Activated CD4-positive, alpha-beta T cell treated with anti-CD3 and anti-CD28 coated beads for 36 hours (primary cell): Measurements from ENCODE around the gene DDX4. TPM values are rescaled to one million over a fixed set of nuclear protein-coding genes. Genes with fewer than 3 reads are reported as not detected.
"Not testable (repeated sequence)": the region's sequence is repeated elsewhere in the genome, so short reads cannot be mapped to it uniquely, and the experiment has no call there.

Experiments used
- ATAC-seq: fragments of 200-7000 bp; cut with Tn5 transposase; one replicate; pipeline ENCODE4 v1.10.0; 2021; ENCODE audit warnings: mild to moderate bottlenecking, moderate library complexity
- CTCF ChIA-PET: fragments of 350-600 bp; sonication (Branson Sonifier 250); formaldehyde crosslinking; loops from one replicate; lab custom pipeline; 2021; ENCODE audit warnings: antibody characterized with exemption; lab: Charles Lee
- POLR2A ChIA-PET: fragments of 350-600 bp; sonication (Branson Sonifier 250); formaldehyde crosslinking; loops from one replicate; lab custom pipeline; 2021; ENCODE audit warnings: antibody characterized with exemption, inconsistent platforms; lab: Charles Lee
- DNase-seq: peaks from one replicate; pipeline ENCODE4 v3.0.0-alpha.2; 2020
- H3K27ac Mint-ChIP-seq: one replicate; pipeline ENCODE4 v1.8.0; 2021; ENCODE audit warnings: mixed read lengths
- H3K27me3 Mint-ChIP-seq: one replicate; pipeline ENCODE4 v1.8.0; 2021; ENCODE audit warnings: mixed read lengths
- H3K36me3 Mint-ChIP-seq: one replicate; pipeline ENCODE4 v1.8.0; 2021; ENCODE audit warnings: low read depth, mixed read lengths
- H3K4me1 Mint-ChIP-seq: one replicate; pipeline ENCODE4 v1.8.0; 2021; ENCODE audit warnings: mixed read lengths
- H3K4me3 Mint-ChIP-seq: one replicate; pipeline ENCODE4 v1.8.0; 2021; ENCODE audit warnings: mild to moderate bottlenecking, moderate library complexity, mixed read lengths
- H3K9me3 Mint-ChIP-seq: one replicate; pipeline ENCODE4 v1.8.0; 2021; ENCODE audit warnings: low read depth, mixed read lengths
- intact Hi-C, 2 experiments: fragments of 100-400 bp; cut with DNase I in 1 of 2; cut with micrococcal nuclease in 1 of 2; formaldehyde crosslinking; loops; one replicate each; pipeline versions ENCODE4 v1.14.2 to v1.15.1; 2022 to 2024; cut with DNase I, micrococcal nuclease
- total RNA-seq, 2 experiments: library from RNA; stranded (reverse); gene quantifications; one replicate each; pipeline ENCODE4 v1.2.3, GENCODE V29; 2021

Gene DDX4
- total RNA-seq, 2 experiments from 2014 or later = not detected

DNA sequence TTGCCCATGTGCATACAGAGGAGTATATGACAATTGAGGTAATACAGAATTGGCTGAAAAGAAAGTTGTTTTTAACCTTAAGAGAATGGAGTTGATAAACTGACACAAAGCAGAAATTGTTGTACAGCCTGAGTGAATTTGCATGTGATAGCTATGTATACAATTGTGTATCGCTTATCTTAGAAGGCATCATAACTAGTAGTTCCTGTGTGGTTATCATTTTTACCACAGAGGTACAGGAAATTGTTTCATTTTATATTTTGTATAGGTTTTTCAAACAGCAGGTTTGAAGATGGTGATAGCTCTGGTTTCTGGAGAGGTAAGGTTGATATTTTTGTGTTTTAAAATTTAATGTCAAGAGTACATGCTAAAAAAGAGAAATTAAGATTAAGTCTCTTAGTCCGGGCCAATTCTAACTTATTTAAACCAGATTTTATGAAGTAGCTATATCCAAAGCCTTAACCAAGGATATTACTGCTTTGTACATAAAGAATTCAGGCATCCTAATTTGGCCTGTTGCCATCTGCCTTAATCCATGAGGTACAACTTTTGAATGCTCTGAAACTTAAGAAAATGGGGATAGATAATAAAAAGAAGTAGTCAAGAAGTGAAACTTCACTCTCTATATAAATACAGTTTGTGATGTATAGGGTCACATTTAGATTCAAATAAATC, 26.0 kb downstream of the DDX4 start:
- H3K4me1 Mint-ChIP-seq = peaks cover 18% of the 10 kb centered on the region
- ChIA-PET CTCF (interaction anchor here (0.6 to 1.2 kb wide), 2 partner anchors 9 to 172 kb away, joined by 3 read pairs; no protein-coding TSS in a partner anchor), POLR2A (no interaction called here)
- H3K9me3 Mint-ChIP-seq = no peaks in the 10 kb centered on the region
- DNase-seq (no peak), ATAC-seq (peak; percentile 69)
- peaks cover 7% of the 10 kb centered on the region for H3K27me3 Mint-ChIP-seq
- H3K4me3 Mint-ChIP-seq = no peak overlapping the region
- intact Hi-C loops = loop anchor here in 1 of 2 experiments (10.0 kb wide), 1 partner anchor 339 kb away; no protein-coding TSS in a partner anchor
- no peaks in the 10 kb centered on the region for H3K36me3 Mint-ChIP-seq
- peak overlapping the region; percentile 15 for H3K27ac Mint-ChIP-seq

DNA sequence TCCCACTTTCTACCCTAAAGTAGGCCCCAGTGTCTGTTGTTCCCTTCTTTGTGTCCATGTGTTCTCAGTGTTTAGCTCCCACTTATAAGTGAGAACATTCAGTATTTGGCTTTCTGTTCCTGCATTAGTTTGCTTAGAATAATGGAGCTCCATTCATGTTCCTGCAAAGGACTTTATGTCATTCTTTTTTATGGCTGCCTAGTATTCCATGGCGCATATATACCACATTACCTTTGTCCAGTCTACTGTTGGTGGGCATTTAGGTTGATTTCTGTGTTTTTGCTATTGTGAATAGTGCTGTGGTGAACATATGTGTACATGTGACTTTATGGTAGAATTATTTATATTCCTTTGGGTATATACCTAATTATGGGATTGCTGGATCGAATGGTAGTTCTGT, 30.4 kb downstream of the DDX4 start:
- H3K9me3 Mint-ChIP-seq = no peaks in the 10 kb centered on the region
- no peak overlapping the region for H3K27ac Mint-ChIP-seq
- peaks cover 31% of the 10 kb centered on the region for H3K4me1 Mint-ChIP-seq
- intact Hi-C loops = loop anchor here in 1 of 2 experiments (10.0 kb wide), 1 partner anchor 343 kb away; no protein-coding TSS in a partner anchor
- ChIA-PET CTCF (interaction anchor here (0.6 kb wide), 1 partner anchor 61 kb away, joined by 3 read pairs; no protein-coding TSS in a partner anchor), POLR2A (interaction anchor here (0.6 kb wide), 1 partner anchor 471 kb away, joined by 3 read pairs; no protein-coding TSS in a partner anchor)
- H3K27me3 Mint-ChIP-seq = peaks cover 2% of the 10 kb centered on the region
- ATAC-seq (no peak), DNase-seq (no peak)
- no peak overlapping the region for H3K4me3 Mint-ChIP-seq
- H3K36me3 Mint-ChIP-seq = no peaks in the 10 kb centered on the region

DNA sequence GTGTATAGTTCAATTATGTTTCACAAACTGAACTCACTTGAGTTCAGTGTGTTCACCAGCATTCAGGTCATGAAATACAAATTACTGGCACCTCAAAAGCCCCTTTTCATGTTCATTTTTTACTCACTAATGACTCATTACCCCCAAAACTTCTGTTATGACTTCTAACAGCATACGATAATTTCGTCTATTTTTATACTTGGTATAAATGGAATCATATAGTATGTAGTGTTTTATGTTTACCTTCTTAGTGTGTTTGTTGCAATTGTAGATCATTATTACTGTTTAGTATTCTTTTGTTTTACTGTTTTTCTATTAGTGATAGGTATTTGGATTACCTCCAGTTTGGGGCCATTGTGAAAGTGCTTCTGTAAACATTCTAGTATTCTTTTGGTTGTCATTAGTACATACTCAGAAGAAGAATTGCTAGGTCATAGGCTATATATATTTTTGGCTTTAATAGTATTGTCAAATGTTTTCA, 33.4 kb downstream of the DDX4 start:
- Mint-ChIP-seq H3K4me3 (no peak overlapping the region), H3K27ac (no peak overlapping the region)
- intact Hi-C loops = loop anchor here in 1 of 2 experiments (1.0 to 2.0 kb wide), 3 partner anchors 13 to 350 kb away; no protein-coding TSS in a partner anchor

DNA sequence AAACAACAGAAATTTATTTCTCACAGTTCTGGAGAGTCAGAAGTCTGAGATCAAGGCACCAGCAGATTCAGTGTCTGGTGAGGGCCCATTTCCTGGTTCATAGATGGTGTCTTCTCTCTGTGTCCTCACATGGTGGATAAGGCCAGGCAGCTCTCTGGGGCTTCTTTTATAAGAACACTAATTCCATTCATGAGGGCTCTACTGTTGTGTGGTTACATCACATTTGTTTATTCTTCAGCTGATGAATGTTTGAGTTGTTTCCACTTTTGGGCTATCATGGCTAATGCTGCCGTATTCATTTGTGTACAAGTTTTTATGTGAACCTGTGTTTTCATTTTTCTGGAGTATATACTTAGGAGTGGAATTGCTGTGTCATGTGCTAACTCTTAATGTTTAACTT, 35.2 kb downstream of the DDX4 start:
- Mint-ChIP-seq H3K36me3 (no peaks in the 10 kb centered on the region), H3K4me3 (no peak overlapping the region), H3K27me3 (peaks cover 14% of the 10 kb centered on the region), H3K4me1 (peaks cover 13% of the 10 kb centered on the region), H3K27ac (no peak overlapping the region), H3K9me3 (no peaks in the 10 kb centered on the region)
- CTCF ChIA-PET = interaction anchor here (0.9 kb wide), 2 partner anchors 10 to 25 kb away, joined by 3 read pairs; no protein-coding TSS in a partner anchor
- POLR2A ChIA-PET = interaction anchor here (0.7 kb wide), 1 partner anchor 321 kb away, joined by 4 read pairs; no protein-coding TSS in a partner anchor
- ATAC-seq (no peak), DNase-seq (no peak)
- intact Hi-C loops = no loop called here

More for the DNA sequence above, 33.4 kb downstream of the DDX4 start:
- ATAC-seq (peak; percentile 93), DNase-seq (no peak)
- H3K9me3 Mint-ChIP-seq = no peaks in the 10 kb centered on the region
- H3K36me3 Mint-ChIP-seq = no peaks in the 10 kb centered on the region
- H3K4me1 Mint-ChIP-seq = peaks cover 13% of the 10 kb centered on the region
- peaks cover 11% of the 10 kb centered on the region for H3K27me3 Mint-ChIP-seq
- POLR2A ChIA-PET = no interaction called here
- CTCF ChIA-PET = no interaction called here

DNA sequence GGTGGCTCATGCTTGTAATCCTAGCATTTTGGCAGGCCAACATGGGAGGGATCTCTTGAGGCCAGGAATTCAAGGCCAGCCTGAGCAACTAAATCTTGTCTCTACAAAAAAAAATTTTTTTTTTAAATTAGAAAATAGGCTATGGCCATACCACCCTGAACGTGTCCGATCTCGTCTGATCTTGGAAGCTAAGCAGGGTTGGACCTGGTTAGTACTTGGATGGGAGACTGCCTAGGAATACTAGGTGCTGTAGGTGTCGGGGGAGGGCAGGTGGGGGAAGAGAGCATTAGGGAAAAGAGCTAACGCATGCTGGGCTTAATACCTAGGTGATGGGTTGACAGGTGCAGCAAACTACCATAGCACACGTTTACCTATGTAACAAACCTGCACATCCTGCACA, 39.5 kb downstream of the DDX4 start:
- Mint-ChIP-seq H3K4me3 (no peak overlapping the region), H3K9me3 (no peaks in the 10 kb centered on the region), H3K4me1 (no peaks in the 10 kb centered on the region), H3K36me3 (no peaks in the 10 kb centered on the region), H3K27me3 (peaks cover 16% of the 10 kb centered on the region), H3K27ac (no peak overlapping the region)
- ATAC-seq = no peak
- ChIA-PET CTCF (no interaction called here), POLR2A (no interaction called here)
- intact Hi-C loops = no loop called here
- DNase-seq = no peak

DNA sequence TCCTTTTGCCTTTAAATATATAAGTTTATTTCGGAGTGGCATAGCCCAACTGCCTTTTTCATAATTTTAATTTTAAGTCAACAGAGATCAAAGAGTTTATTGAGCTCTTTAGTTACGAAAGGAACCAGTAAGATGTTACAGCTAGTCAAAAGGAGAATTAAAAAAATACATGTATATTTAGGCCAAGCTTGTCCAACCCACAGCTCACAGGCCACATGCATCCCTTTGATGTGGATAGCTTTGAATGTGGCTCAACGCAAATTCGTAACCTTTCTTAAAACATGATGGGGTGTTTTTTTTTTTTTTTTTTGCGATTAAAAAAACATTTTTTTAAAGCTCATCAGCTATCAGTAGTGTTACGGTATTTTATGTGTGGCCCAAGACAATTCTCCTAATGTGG, 63.1 kb downstream of the DDX4 start:
- CTCF ChIA-PET = interaction anchor here (0.7 to 1.4 kb wide), 2 partner anchors 8 to 13 kb away, joined by 3 to 5 read pairs; no protein-coding TSS in a partner anchor
- DNase-seq (no peak), ATAC-seq (no peak)
- no peaks in the 10 kb centered on the region for H3K27me3 Mint-ChIP-seq
- H3K9me3 Mint-ChIP-seq = no peaks in the 10 kb centered on the region
- H3K36me3 Mint-ChIP-seq = no peaks in the 10 kb centered on the region
- no peak overlapping the region for H3K27ac Mint-ChIP-seq
- intact Hi-C loops = no loop called here
- H3K4me3 Mint-ChIP-seq = no peak overlapping the region
- H3K4me1 Mint-ChIP-seq = peaks cover 2% of the 10 kb centered on the region
- POLR2A ChIA-PET = interaction anchor here (0.6 kb wide), 2 partner anchors 172 to 694 kb away, joined by 3 to 4 read pairs; no protein-coding TSS in a partner anchor

DNA sequence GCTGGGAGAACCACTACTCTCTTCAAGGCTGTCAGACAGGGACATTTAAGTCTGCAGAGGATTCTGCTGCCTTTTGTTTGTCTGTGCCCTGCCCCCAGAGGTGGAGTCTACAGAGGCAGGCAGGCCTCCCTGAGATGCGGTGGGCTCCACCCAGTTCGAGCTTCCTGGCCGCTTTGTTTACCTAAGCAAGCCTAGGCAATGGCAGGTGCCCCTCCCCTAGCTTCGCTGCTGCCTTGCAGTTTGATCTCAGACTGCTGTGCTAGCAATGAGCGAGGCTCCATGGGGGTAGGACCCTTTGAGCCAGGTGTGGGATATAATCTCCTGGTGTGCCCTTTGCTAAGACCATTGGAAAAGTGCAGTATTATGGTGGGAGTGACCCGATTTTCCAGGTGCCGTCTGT, 71.0 kb downstream of the DDX4 start:
- H3K27me3 Mint-ChIP-seq, H3K36me3 Mint-ChIP-seq, intact Hi-C loops, H3K4me3 Mint-ChIP-seq, H3K27ac Mint-ChIP-seq, H3K4me1 Mint-ChIP-seq, ATAC-seq, POLR2A ChIA-PET, DNase-seq: not testable (repeated sequence)
- CTCF ChIA-PET = interaction anchor here (0.6 to 1.0 kb wide), 2 partner anchors 8 to 1226 kb away, joined by 3 read pairs; no protein-coding TSS in a partner anchor
- peaks cover 12% of the 10 kb centered on the region for H3K9me3 Mint-ChIP-seq

DNA sequence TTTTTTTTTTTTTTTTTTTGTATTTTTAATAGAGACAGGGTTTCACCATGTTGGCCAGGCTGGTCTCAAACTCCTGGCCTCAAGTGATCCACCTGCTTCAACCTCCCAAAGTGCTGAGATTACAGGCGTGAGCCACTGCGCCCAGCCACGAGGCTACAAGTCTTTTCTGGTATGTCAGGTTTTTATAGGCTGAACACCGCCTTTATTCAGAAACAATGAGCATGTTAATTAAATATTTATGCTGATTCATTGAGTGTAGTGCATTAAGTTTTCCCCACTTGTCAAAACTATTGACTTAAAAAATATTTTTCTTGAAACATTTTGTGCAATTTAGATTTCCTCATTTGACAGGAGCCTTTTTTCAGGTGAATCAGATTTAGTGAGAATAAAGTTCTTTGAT, 78.1 kb downstream of the DDX4 start:
- H3K27ac Mint-ChIP-seq, ATAC-seq, intact Hi-C loops, H3K4me3 Mint-ChIP-seq, H3K9me3 Mint-ChIP-seq, H3K36me3 Mint-ChIP-seq, H3K4me1 Mint-ChIP-seq, CTCF ChIA-PET, POLR2A ChIA-PET, DNase-seq: not testable (repeated sequence)
- peaks cover 20% of the 10 kb centered on the region for H3K27me3 Mint-ChIP-seq

DNA sequence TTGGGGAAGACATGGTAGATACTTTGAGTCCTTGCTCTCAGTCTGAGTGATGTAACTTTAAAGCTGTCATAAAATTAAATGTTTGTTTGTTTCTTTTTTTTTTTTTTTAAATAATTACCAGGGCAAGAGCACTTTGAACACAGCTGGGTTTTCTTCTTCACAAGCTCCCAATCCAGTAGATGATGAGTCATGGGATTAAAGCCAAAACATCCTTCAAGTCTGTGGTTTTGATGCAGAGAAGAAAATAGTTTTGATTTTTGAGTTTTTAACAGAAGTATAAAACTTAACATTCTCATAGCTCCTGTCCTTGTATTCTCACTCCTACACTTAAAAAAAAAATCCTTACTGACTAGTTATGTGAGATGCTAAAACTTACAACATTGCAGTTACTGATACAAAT, 78.5 kb downstream of the DDX4 start:
- peaks cover 24% of the 10 kb centered on the region for H3K27me3 Mint-ChIP-seq
- no peak overlapping the region for H3K27ac Mint-ChIP-seq
- H3K36me3 Mint-ChIP-seq = no peaks in the 10 kb centered on the region
- no peak for DNase-seq
- no peak for ATAC-seq
- intact Hi-C loops = no loop called here
- H3K4me3 Mint-ChIP-seq = no peak overlapping the region
- POLR2A ChIA-PET = no interaction called here
- CTCF ChIA-PET = interaction anchor here (0.6 kb wide), 1 partner anchor 1045 kb away, joined by 4 read pairs; no protein-coding TSS in a partner anchor
- peaks cover under 1% of the 10 kb centered on the region for H3K4me1 Mint-ChIP-seq
- no peaks in the 10 kb centered on the region for H3K9me3 Mint-ChIP-seq

DNA sequence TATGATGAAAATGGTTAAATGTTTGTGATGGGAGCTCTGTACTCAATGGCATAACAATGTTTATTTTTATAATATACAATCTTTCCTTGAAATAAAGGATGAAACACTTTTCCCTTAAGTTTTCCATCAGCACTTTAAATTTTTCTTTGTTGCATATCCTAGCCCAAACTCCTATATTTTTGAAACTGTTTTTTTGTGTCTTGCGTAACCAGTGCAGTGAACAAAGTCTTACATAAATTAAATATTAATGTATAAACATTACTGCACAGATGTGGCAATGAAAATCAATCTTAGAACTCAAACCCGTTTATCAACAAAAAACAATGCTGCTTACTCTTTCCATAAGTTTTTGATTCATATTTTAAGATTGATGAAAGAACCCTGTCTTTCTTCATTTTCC, 79.2 kb downstream of the DDX4 start:
- intact Hi-C loops = no loop called here
- H3K27me3 Mint-ChIP-seq = peaks cover 28% of the 10 kb centered on the region
- H3K4me1 Mint-ChIP-seq = peaks cover 4% of the 10 kb centered on the region

DNA sequence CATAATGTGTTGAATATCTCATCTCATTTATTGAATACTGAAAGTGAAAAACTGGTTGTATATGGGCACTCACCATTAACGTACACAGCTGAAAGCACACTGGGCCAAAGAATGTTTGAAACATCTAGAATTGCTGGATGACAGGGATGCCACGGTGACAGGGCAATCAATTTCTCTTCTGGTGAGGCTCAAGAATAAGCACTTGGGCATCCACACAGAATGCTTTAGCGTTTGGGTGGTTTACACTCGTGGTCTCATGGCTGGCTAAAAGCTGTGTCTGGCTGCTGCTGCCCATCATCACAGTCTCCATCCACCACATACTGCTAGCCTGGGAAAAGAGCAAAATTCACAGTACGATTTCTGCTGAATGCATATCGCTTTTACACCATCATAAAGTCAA, 82.6 kb downstream of the DDX4 start:
- peaks cover 9% of the 10 kb centered on the region for H3K4me1 Mint-ChIP-seq
- no peak overlapping the region for H3K27ac Mint-ChIP-seq
- no peak for DNase-seq
- no peak overlapping the region for H3K4me3 Mint-ChIP-seq
- POLR2A ChIA-PET = no interaction called here
- peaks cover 49% of the 10 kb centered on the region for H3K27me3 Mint-ChIP-seq
- no peaks in the 10 kb centered on the region for H3K36me3 Mint-ChIP-seq
- ATAC-seq = no peak
- no peaks in the 10 kb centered on the region for H3K9me3 Mint-ChIP-seq
- intact Hi-C loops = no loop called here
- CTCF ChIA-PET = interaction anchor here (0.5 kb wide), 1 partner anchor 162 kb away, joined by 3 read pairs; no protein-coding TSS in a partner anchor

More for the DNA sequence above, 79.2 kb downstream of the DDX4 start:
- H3K27ac Mint-ChIP-seq = no peak overlapping the region
- no peak overlapping the region for H3K4me3 Mint-ChIP-seq
- no peaks in the 10 kb centered on the region for H3K36me3 Mint-ChIP-seq
- no peaks in the 10 kb centered on the region for H3K9me3 Mint-ChIP-seq
- ChIA-PET CTCF (interaction anchor here (0.6 kb wide), 1 partner anchor 1044 kb away, joined by 4 read pairs; no protein-coding TSS in a partner anchor), POLR2A (no interaction called here)
- DNase-seq = no peak
- ATAC-seq = no peak
